AG04450 (cell line): Measurements from ENCODE around the gene ROCK1. TPM values are rescaled to one million over a fixed set of nuclear protein-coding genes. Genes with fewer than 3 reads are reported as not detected.
"Not testable (repeated sequence)": the region's sequence is repeated elsewhere in the genome, so short reads cannot be mapped to it uniquely, and the experiment has no call there.

Experiments used
- CTCF ChIA-PET: fragments of 300-600, 350-600 bp; formaldehyde crosslinking; extraction: SDS; loops from one replicate; lab custom pipeline; 2022; ENCODE audit warnings: antibody characterized with exemption, inconsistent platforms; lab: Charles Lee
- POLR2A ChIA-PET: fragments of 350-600 bp; formaldehyde crosslinking; extraction: SDS; loops from one replicate; lab custom pipeline; 2021; ENCODE audit warnings: antibody characterized with exemption, inconsistent platforms; lab: Yijun Ruan, JAX
- DNase-seq: peaks from one replicate; pipeline ENCODE4 v3.0.0-alpha.2; 2011; ENCODE audit warnings: low read depth, low spot score
- H3K27ac ChIP-seq: one replicate; pipeline ENCODE4 v1.5.1; 2012; ENCODE audit warnings: low read depth, low read length, control low read depth
- H3K27me3 ChIP-seq: one replicate; pipeline ENCODE4 v1.6.0; 2012; ENCODE audit warnings: low read length; ENCODE audit not compliant: control insufficient read depth, insufficient read depth
- H3K4me3 ChIP-seq: 2 replicates; pipeline ENCODE4 v1.5.1; 2011; ENCODE audit warnings: mild to moderate bottlenecking, low read depth, low read length, control low read depth
- H3K9me3 ChIP-seq: 2 replicates; pipeline ENCODE4 v1.5.1; 2012; ENCODE audit warnings: low read length; ENCODE audit not compliant: control insufficient read depth, insufficient read depth
- polyA plus RNA-seq: library from polyadenylated mRNA; depleted of rRNA; stranded (reverse); fragments of >200 nt; gene quantifications from 2 replicates; pipeline ENCODE4 v1.2.3, GENCODE V29; 2011
- TF ChIP-seq, protein P1 (sequence below): IDR thresholded peaks from 2 replicates; pipeline ENCODE4 v1.5.1; 2011; ENCODE audit warnings: low read depth, low read length, control low read depth, inconsistent platforms

Gene ROCK1
- polyA plus RNA-seq, 1 experiment, result 37.2 TPM

DNA sequence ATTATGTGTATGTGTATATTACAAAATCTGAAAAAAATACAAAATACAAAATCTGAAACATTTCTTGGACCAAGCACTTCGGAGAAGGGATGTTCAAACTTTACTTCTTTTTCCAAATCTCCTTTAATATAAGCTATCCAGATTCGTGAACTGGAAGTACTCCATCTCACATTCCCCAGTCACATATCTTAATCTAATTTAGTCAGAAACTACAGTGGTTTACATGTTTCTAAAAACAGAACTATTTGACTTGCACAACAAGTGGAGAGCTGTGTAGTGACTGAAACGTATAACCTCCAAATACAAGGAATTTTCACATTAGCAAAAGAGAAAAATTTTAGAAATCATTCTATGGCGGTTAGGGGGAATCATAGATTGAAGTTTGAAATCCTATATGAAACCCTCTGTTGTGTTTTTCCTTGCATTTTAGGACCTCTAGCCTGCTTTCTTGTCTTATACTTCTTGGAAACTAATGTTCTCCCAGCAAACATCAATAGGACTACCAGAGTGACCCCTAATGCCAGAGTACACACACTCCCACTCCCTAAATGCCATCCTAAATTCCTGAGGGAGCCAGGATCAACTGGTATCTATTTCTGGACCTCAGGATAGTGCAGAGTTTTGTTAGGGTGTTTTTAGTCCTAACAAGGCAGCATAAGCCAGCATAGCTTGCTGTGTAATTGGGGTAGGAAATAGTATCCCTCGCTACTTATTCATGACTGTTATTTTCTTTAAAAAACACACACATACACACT, 30.2 kb upstream of the ROCK1 start:
- TF ChIP-seq, protein P1, sequence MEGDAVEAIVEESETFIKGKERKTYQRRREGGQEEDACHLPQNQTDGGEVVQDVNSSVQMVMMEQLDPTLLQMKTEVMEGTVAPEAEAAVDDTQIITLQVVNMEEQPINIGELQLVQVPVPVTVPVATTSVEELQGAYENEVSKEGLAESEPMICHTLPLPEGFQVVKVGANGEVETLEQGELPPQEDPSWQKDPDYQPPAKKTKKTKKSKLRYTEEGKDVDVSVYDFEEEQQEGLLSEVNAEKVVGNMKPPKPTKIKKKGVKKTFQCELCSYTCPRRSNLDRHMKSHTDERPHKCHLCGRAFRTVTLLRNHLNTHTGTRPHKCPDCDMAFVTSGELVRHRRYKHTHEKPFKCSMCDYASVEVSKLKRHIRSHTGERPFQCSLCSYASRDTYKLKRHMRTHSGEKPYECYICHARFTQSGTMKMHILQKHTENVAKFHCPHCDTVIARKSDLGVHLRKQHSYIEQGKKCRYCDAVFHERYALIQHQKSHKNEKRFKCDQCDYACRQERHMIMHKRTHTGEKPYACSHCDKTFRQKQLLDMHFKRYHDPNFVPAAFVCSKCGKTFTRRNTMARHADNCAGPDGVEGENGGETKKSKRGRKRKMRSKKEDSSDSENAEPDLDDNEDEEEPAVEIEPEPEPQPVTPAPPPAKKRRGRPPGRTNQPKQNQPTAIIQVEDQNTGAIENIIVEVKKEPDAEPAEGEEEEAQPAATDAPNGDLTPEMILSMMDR, result no peak
- Histone ChIP-seq H3K9me3 (peaks cover 8% of the 10 kb centered on the region; the same call in 1 of the 2 replicates), H3K27ac (no peak overlapping the region), H3K27me3 (no peaks in the 10 kb centered on the region), H3K4me3 (no peak overlapping the region)
- CTCF ChIA-PET, result interaction anchor here (0.8 to 1.1 kb wide), 2 partner anchors 13 to 38 kb away, joined by 3 to 5 read pairs; no protein-coding TSS in a partner anchor
- DNase-seq, result no peak
- POLR2A ChIA-PET, result interaction anchor here (1.0 to 1.2 kb wide), 3 partner anchors 22 to 30 kb away, joined by 3 to 6 read pairs (median 5); partner anchors contain the start of gene ROCK1

DNA sequence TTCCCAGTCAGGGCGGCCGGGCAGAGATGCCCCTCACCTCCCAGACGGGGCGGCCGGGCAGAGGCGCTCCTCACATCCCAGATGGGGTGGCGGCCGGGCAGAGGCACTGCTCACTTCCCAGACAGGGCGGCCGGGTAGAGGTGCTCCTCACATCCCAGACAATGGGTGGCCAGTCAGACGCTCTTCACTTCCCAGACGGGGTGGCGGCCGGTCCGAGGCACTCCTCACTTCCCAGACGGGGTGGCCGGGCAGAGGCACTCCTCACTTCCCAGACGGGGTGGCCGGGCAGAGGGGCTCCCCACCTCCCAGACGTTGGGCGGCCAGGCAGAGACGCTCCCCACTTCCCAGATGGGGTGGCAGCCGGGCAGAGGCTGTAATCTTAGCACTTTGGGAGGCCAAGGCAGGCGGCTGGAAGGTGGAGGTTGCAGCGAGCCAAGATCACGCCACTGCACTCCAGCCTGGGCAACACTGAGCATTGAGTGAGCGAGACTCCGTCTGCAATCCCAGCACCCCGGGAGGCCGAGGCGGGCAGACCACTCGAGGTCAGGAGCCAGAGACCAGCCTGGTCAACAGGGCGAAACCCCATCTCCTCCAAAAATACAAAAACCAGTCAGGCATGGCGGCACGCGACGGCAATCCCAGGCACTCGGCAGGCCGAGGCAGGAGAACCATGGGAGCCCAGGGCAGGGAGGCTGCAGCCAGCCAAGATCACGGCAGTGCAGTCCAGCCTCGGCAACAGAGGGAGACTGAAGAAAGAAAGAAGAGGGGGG, 26.3 kb upstream of the ROCK1 start:
- H3K27ac ChIP-seq, H3K9me3 ChIP-seq, CTCF ChIA-PET, POLR2A ChIA-PET, H3K27me3 ChIP-seq, H3K4me3 ChIP-seq, DNase-seq: not testable (repeated sequence)

DNA sequence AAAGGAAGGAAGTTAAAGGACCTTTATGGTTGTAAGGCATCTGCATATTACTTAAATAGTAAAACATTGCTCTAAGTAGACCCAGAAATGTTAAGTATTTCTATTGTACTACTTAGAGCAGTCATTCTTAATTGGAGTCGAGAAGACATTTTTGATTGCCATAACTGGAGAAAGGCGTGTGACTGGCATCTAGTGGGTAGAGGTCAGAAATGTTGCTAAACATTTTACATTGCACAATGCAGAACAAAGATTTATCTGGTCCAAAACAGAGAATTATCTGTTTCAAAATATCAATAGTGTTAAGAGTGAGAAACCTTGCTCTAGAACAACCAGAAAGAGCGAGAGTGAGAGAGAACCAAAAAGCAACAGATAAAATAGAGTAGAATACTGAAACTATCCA, 23.3 kb upstream of the ROCK1 start:
- TF ChIP-seq, protein P1, result peak; percentile 15; the same call in 1 of the 2 replicates
- DNase-seq, result no peak
- CTCF ChIA-PET, result no interaction called here

DNA sequence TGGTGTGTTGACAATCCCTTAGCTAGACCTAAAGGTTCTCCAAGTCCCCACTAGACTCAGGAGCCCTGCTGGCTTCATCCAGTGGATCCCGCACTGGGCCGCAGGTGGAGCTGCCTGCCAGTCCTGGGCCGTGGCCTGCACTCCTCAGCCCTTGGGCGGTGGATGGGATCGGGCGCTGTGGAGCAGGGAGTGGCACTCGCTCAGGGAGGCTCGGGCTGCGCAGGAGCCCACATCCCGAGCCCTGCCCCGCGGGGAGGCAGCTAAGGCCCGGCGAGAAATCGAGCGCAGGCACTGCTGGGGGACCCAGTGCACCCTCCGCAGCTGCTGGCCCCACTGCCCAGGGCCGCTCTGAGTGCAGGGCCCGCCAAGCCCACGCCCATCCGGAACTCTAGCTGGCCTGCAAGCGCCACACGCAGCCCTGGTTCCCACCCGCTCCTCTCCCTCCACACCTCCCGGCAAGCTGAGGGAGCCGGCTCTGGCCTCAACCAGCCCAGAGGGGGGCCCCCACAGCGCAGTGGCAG, 20.8 kb upstream of the ROCK1 start:
- no peak for DNase-seq
- CTCF ChIA-PET, result no interaction called here
- POLR2A ChIA-PET, result no interaction called here
- TF ChIP-seq, protein P1, result no peak
- Histone ChIP-seq H3K27ac (no peak overlapping the region), H3K9me3 (peaks cover 9% of the 10 kb centered on the region), H3K27me3 (no peaks in the 10 kb centered on the region), H3K4me3 (no peak overlapping the region)

More for the DNA sequence above, 23.3 kb upstream of the ROCK1 start:
- peaks cover 16% of the 10 kb centered on the region for H3K9me3 ChIP-seq
- H3K4me3 ChIP-seq, result no peak overlapping the region
- no peak overlapping the region for H3K27ac ChIP-seq
- POLR2A ChIA-PET, result no interaction called here
- H3K27me3 ChIP-seq, result no peaks in the 10 kb centered on the region

DNA sequence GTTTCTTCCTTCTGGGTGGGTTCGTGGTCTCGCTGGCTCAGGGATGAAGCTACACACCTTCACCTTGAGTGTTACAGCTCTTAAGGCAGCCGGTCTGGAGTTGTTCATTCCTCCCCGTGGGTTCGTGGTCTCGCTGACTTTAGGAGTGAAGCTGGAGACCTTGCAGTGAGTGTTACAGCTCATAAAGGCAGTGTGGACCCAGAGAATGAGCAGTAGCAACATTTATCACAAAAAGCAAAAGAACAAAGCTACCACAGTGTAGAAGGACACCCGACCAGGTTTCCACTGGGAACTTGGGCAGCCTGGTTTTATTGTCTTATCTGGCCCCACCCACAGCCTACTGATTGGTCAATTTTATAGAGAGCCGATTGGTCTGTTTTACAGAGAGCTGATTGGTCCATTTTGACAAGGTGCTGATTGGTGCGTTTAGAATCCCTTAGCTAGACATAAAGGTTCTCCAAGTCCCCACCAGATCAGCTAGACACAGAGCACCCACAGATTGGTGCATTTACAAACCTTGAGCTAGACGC, 20.1 kb upstream of the ROCK1 start:
- no peak for DNase-seq
- TF ChIP-seq, protein P1, result no peak
- ChIA-PET CTCF (no interaction called here), POLR2A (interaction anchor here (0.6 kb wide), 1 partner anchor 508 kb away, joined by 8 read pairs; no protein-coding TSS in a partner anchor)
- H3K4me3 ChIP-seq, result no peak overlapping the region
- no peaks in the 10 kb centered on the region for H3K27me3 ChIP-seq
- no peak overlapping the region for H3K27ac ChIP-seq
- H3K9me3 ChIP-seq, result peaks cover 8% of the 10 kb centered on the region
